A549 (cell line): ENCODE measurements around the gene PLET1. TPM values are rescaled to one million over a fixed set of nuclear protein-coding genes. Genes with fewer than 3 reads are reported as not detected.

Experiments used
- ATAC-seq, 2 experiments: fragments of 200-7000 bp in 1 of 2; fragments of >200 bp in 1 of 2; cut with Nextera tagmentation in 1 of 2; cut with Tn5 transposase in 1 of 2; 3 replicates each; pipeline versions ENCODE4 v1.8.0 to v1.9.1; 2018 to 2020; ENCODE audit warnings: mild to moderate bottlenecking in 1 of 2, moderate library complexity in 1 of 2
- CTCF ChIA-PET: fragments of 300-600 bp; sonication (Branson Sonifier 250); formaldehyde crosslinking; extraction: SDS; loops from one replicate; lab custom pipeline; 2021; ENCODE audit warnings: antibody characterized with exemption, inconsistent platforms; lab: Yijun Ruan, JAX
- POLR2A ChIA-PET: fragments of 350-600 bp; formaldehyde crosslinking; extraction: SDS; loops from one replicate; lab custom pipeline; 2021; ENCODE audit warnings: antibody characterized with exemption, inconsistent platforms; lab: Yijun Ruan, JAX
- DNase-seq, 2 experiments: peaks; one replicate each; pipeline versions ENCODE4 v3.0.0 to v3.0.0-alpha.2; 2011 to 2016; ENCODE audit warnings: low read depth in 1 of 2, low spot score in 1 of 2
- FAIRE-seq: peaks from 2 replicates; lab custom pipeline; 2011; peaks lifted over from hg19 to GRCh38; lab: Jason Lieb, UNC
- H3K27ac ChIP-seq, 2 experiments: fragments of >200 bp; sonication (Bioruptor Twin); formaldehyde crosslinking; 3 replicates each; pipeline ENCODE4 v1.5.1; 2016 to 2017
- H3K4me1 ChIP-seq: fragments of >200 bp; sonication (Bioruptor Twin); formaldehyde crosslinking; 3 replicates; pipeline ENCODE4 v1.6.1; 2016
- H3K4me2 ChIP-seq: fragments of >200 bp; sonication (Bioruptor Twin); formaldehyde crosslinking; 3 replicates; pipeline ENCODE4 v1.6.1; 2016
- H3K4me3 ChIP-seq: fragments of >200 bp; sonication (Bioruptor Twin); formaldehyde crosslinking; 3 replicates; pipeline ENCODE4 v1.5.1; 2016
- H3K9me3 ChIP-seq: fragments of >200 bp; sonication (Bioruptor Twin); formaldehyde crosslinking; 3 replicates; pipeline ENCODE4 v1.6.1; 2016
- EHF ChIP-seq: fragments of 250-450 bp; sonication (Bioruptor Pico); IDR thresholded peaks from 2 replicates; pipeline ENCODE4 v1.5.0; 2020; ENCODE audit warnings: mild to moderate bottlenecking
- MAFK ChIP-seq: fragments of 450-650 bp; IDR thresholded peaks from 2 replicates; pipeline ENCODE4 v1.6.1; 2014; ENCODE audit not compliant: partially characterized antibody
- NR3C1 ChIP-seq: fragments of >200 bp; sonication (Bioruptor Twin); formaldehyde crosslinking; IDR thresholded peaks from 3 replicates; pipeline ENCODE4 v1.6.1; 2017
- POLR2A ChIP-seq: IDR thresholded peaks from 2 replicates; pipeline ENCODE4 v1.6.1; 2012; ENCODE audit warnings: mild to moderate bottlenecking, low read length
- POLR2AphosphoS2 ChIP-seq: conservative IDR thresholded peaks from 2 replicates; pipeline ENCODE4 v1.6.1; 2012; ENCODE audit warnings: low read length, improper control_type of control experiment, inconsistent platforms
- RARB ChIP-seq: fragments of 250-450 bp; sonication (Bioruptor Pico); IDR thresholded peaks from 2 replicates; pipeline ENCODE4 v1.8.0; 2021; ENCODE audit warnings: mild to moderate bottlenecking, moderate library complexity
- TFCP2L1 ChIP-seq: fragments of 250-450 bp; sonication (Bioruptor Pico); IDR thresholded peaks from 2 replicates; pipeline ENCODE4 v1.5.0; 2021; ENCODE audit warnings: mild to moderate bottlenecking
- TP53 ChIP-seq: fragments of 250-450 bp; sonication (Bioruptor Pico); IDR thresholded peaks from 2 replicates; pipeline ENCODE4 v1.5.0; 2021; ENCODE audit warnings: mild to moderate bottlenecking, moderate library complexity
- WGBS: methylation state at CpG from one replicate; pipeline ENCODE4 v1.1.6; 2017; ENCODE audit errors: missing lambda C conversion rate; 5-methylcytosine and 5-hydroxymethylcytosine counted together
- polyA plus RNA-seq, 4 experiments: library from polyadenylated mRNA; depleted of rRNA in 3 of 4; stranded (reverse); fragments of >200 nt; fragmentation: RNase III in 1 of 4; extraction: RNeasy Plus Mini Kit Qiagen cat#74134 plus additional on column Dnase treatment in 1 of 4; gene quantifications; 2 replicates in 3 of 4; 3 replicates in 1 of 4; pipeline ENCODE4 v1.2.3, GENCODE V29; 2011 to 2017
- TF ChIP-seq, protein P1 (sequence below): fragments of 200-600 bp; sonication (generic); IDR thresholded peaks from 2 replicates; pipeline ENCODE4 v1.6.1; 2016; ENCODE audit warnings: antibody characterized with exemption, mild to moderate bottlenecking, moderate library complexity
- TF ChIP-seq, protein P2 (sequence below): IDR thresholded peaks from 2 replicates; pipeline ENCODE4 v1.6.1; 2012
- TF ChIP-seq, protein P3 (sequence below): fragments of >200 bp; sonication (Bioruptor Twin); formaldehyde crosslinking; IDR thresholded peaks from 2 replicates; pipeline ENCODE4 v1.6.1; 2016
- TF ChIP-seq, protein P4 (sequence below): fragments of 250-450 bp; sonication (Bioruptor Pico); IDR thresholded peaks from 2 replicates; pipeline ENCODE4 v1.5.0; 2021; ENCODE audit warnings: mild to moderate bottlenecking, moderate library complexity, borderline replicate concordance
- TF ChIP-seq, protein P5 (sequence below): fragments of >200 bp; sonication (Bioruptor Twin); formaldehyde crosslinking; IDR thresholded peaks from 3 replicates; pipeline ENCODE4 v1.5.1; 2016

PLET1 gene
- polyA plus RNA-seq, 2 of the 4 experiments (the other 2 are of a cell fraction) = not detected

DNA sequence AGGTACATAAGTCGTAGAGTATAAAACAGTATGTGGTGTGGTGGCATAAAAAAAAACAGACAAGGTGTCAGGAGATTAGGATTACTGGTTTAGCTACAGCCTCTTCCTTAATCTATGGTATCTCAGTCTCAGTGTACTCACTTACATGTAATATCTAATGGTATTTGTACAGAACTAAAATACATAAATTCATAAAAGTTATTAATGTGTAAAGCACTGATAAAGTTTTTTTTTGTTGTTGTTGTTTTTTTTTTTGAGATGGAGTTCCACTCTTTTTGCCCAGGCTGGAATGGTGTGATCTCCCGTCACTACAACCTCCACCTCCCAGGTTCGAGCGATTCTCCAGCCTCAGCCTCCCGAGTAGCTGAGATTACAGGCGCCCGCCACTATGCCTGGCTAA lies 31.5 kb downstream of the PLET1 start (continued):
- TF ChIP-seq, protein P1, sequence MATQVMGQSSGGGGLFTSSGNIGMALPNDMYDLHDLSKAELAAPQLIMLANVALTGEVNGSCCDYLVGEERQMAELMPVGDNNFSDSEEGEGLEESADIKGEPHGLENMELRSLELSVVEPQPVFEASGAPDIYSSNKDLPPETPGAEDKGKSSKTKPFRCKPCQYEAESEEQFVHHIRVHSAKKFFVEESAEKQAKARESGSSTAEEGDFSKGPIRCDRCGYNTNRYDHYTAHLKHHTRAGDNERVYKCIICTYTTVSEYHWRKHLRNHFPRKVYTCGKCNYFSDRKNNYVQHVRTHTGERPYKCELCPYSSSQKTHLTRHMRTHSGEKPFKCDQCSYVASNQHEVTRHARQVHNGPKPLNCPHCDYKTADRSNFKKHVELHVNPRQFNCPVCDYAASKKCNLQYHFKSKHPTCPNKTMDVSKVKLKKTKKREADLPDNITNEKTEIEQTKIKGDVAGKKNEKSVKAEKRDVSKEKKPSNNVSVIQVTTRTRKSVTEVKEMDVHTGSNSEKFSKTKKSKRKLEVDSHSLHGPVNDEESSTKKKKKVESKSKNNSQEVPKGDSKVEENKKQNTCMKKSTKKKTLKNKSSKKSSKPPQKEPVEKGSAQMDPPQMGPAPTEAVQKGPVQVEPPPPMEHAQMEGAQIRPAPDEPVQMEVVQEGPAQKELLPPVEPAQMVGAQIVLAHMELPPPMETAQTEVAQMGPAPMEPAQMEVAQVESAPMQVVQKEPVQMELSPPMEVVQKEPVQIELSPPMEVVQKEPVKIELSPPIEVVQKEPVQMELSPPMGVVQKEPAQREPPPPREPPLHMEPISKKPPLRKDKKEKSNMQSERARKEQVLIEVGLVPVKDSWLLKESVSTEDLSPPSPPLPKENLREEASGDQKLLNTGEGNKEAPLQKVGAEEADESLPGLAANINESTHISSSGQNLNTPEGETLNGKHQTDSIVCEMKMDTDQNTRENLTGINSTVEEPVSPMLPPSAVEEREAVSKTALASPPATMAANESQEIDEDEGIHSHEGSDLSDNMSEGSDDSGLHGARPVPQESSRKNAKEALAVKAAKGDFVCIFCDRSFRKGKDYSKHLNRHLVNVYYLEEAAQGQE = no peak

DNA sequence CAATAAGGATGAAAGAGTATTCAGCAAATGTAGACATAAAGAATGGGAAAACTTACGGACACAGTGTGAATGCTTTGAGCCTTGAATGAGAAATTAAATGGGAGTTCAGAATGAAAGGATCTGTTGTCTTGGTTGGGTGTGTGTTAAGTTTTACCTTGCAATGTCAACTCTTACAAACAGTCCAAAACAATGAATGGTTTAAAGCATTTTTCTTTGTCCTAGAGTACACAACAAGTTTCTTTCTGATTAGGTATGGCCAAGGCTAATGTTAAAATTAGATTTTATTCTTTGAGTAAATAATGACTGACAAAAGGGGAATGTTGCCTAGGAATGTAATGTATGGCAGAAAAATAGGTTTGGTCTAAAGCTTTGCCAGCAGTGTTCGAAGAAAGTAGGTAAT lies 32.0 kb downstream of the PLET1 start:
- Histone ChIP-seq H3K9me3 (no peaks in the 10 kb centered on the region), H3K4me2 (no peak overlapping the region), H3K4me1 (peaks cover 12% of the 10 kb centered on the region), H3K4me3 (no peak overlapping the region), H3K27ac (no peak overlapping the region)
- no peak for TF ChIP-seq TP53 (CRISPR knock-in tag)
- TF ChIP-seq, protein P2, sequence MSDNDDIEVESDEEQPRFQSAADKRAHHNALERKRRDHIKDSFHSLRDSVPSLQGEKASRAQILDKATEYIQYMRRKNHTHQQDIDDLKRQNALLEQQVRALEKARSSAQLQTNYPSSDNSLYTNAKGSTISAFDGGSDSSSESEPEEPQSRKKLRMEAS = no peak
- TF ChIP-seq RARB (CRISPR knock-in tag) = no peak
- TF ChIP-seq TFCP2L1 = no peak
- no peak for TF ChIP-seq POLR2AphosphoS2
- no peak for TF ChIP-seq EHF (CRISPR knock-in tag)
- no peak for TF ChIP-seq POLR2A
- TF ChIP-seq, protein P3, sequence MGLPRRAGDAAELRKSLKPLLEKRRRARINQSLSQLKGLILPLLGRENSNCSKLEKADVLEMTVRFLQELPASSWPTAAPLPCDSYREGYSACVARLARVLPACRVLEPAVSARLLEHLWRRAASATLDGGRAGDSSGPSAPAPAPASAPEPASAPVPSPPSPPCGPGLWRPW = no peak
- TF ChIP-seq, protein P4, sequence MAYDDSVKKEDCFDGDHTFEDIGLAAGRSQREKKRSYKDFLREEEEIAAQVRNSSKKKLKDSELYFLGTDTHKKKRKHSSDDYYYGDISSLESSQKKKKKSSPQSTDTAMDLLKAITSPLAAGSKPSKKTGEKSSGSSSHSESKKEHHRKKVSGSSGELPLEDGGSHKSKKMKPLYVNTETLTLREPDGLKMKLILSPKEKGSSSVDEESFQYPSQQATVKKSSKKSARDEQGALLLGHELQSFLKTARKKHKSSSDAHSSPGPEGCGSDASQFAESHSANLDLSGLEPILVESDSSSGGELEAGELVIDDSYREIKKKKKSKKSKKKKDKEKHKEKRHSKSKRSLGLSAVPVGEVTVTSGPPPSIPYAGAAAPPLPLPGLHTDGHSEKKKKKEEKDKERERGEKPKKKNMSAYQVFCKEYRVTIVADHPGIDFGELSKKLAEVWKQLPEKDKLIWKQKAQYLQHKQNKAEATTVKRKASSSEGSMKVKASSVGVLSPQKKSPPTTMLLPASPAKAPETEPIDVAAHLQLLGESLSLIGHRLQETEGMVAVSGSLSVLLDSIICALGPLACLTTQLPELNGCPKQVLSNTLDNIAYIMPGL (CRISPR knock-in tag) = no peak
- TF ChIP-seq, protein P5, sequence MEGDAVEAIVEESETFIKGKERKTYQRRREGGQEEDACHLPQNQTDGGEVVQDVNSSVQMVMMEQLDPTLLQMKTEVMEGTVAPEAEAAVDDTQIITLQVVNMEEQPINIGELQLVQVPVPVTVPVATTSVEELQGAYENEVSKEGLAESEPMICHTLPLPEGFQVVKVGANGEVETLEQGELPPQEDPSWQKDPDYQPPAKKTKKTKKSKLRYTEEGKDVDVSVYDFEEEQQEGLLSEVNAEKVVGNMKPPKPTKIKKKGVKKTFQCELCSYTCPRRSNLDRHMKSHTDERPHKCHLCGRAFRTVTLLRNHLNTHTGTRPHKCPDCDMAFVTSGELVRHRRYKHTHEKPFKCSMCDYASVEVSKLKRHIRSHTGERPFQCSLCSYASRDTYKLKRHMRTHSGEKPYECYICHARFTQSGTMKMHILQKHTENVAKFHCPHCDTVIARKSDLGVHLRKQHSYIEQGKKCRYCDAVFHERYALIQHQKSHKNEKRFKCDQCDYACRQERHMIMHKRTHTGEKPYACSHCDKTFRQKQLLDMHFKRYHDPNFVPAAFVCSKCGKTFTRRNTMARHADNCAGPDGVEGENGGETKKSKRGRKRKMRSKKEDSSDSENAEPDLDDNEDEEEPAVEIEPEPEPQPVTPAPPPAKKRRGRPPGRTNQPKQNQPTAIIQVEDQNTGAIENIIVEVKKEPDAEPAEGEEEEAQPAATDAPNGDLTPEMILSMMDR = no peak
- TF ChIP-seq NR3C1 = no peak
- TF ChIP-seq MAFK = no peak
- TF ChIP-seq, protein P1 = no peak
- FAIRE-seq = no peak
- 95% methylated on average over 2 of the region's 2 CpGs for WGBS
- ChIA-PET CTCF (interaction anchor here (0.7 kb wide), 3 partner anchors 9 to 60 kb away, joined by 3 read pairs; no protein-coding TSS in a partner anchor), POLR2A (no interaction called here)
- ATAC-seq = no peak
- DNase-seq = no peak
